HG03064 (cell line): ENCODE data around the gene RSRP1.
"Not testable (repeated sequence)": the region's sequence is repeated elsewhere in the genome, so short reads cannot be mapped to it uniquely, and the experiment has no call there.

Source experiments
- ATAC-seq: cut with Tn5 transposase; IDR thresholded peaks from one replicate; pipeline ENCODE4 v1.9.1; 2021; ENCODE audit warnings: low read depth; ENCODE audit not compliant: unreplicated experiment

The RSRP1 gene

GRCh38 chr1:25247024-25247828 is at the start of gene RSRP1:
Gene RSRP1, minus strand, starts transcription at chr1:25247454. Its CDS starts 491 bp downstream, at chr1:25246963.
- peak; percentile 77 for ATAC-seq

GRCh38 chr1:25296501-25296900 is 49.2 kb upstream of the RSRP1 start:
- not testable (repeated sequence) for ATAC-seq

DNA sequence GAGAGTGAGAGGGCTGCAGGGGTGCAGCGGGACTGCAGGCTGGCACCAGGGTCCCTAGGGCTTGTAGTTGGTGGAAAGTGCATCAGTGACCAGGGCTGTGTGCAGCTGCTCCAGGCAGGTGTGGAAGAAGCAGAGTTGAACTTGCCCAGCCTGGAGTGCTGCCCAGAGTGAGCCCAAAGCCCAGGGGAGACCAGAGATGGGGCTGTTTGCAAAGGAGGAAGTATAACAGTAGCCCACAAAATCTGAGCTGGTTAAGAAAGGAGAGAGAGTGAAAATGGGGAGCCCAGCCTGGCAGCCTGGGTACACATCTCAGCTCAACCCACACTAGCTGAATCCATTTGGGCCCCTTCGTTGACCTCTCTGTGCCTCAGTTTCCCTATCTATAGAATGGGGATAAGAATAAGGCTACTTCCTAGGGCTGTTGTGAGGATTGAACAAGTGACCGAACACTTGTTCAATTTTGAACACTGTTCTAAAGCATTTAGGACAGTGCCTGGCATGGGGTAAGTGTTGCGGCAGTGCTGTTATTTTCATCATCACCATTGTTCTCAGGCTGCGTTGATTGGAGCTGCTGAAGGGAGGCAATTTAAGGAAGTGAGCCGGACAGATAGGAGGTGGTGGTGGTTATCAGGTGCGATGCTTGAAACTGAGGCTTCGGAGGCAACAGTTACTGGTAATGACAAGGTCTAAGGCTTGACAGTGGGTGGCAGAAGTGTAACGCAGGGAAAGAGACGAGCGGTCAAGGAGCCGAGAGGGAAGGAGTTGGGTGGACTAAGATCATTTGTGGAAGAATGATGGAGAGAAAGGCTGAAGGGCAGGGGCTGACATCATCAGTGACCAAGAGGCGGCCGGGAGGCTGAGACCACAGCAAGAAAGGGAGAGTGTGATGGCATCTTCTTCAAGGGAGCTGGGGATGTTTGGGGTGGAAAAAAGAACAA is 47.9 kb upstream of the RSRP1 start:
- not testable (repeated sequence) for ATAC-seq

DNA sequence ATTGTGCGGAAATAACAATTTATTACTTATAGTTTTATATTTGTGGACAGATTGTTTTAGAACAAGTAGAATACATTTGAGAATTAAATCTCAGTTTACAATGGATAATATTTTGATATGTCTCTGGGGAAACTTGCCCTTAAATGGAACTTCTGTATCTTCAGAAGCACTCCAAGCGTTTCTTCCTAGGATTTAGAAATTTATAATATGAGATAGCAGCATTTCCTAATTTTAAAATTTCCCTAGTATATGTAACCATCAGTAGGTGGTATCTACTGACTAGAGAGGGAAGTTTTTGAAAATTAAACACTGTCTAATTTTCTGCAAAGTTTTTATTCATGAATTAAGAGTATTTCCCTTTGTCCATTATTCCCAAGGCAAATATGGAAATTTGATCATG is 46.2 kb upstream of the RSRP1 start:
- not testable (repeated sequence) for ATAC-seq

DNA sequence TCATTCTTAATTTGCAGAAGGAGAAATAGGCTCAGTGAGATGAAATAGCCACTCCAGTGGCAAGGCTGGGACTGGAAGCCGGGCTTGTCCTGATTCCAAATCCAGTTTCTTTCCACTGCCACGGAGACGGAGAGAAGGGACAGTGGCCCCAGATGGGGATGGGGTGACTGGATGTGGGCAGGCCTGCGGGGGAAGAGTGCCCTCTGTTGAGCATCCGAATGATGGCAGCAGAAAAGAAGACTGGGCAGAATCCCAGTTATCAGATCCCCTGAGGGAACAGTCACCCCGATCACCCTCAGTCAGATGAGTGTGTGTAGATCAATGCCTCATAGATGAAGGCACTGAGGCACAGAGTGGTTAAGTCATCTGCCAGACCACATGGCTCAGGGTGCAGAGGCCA is 42.8 kb upstream of the RSRP1 start:
- not testable (repeated sequence) for ATAC-seq

GRCh38 chr1:25288573-25289101 is 41.4 kb upstream of the RSRP1 start:
- ATAC-seq = not testable (repeated sequence)

GRCh38 chr1:25287164-25287563 is 39.9 kb upstream of the RSRP1 start:
- not testable (repeated sequence) for ATAC-seq

DNA sequence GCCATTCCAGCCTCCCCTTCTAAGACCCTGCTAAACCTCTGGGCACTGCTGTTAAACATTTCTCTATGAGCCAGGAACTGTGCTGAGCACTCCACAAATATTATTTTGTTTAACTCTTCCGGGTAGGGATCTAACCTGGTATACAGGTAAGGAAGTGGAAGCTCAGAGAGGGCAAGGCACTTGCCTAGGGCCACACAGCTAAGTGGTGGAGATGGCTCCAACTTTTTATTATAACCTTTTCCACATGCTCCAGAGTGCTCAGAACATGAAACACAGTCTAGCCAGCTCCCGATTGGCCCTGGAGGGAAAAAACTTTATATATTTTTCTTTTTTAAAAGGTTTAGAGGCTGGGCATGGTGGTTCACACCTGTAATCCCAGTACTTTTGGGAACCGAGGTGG is 38.6 kb upstream of the RSRP1 start:
- not testable (repeated sequence) for ATAC-seq

- not testable (repeated sequence) for ATAC-seq
Measured at GRCh38 chr1:25279693-25280111, 32.4 kb upstream of the RSRP1 start.

DNA sequence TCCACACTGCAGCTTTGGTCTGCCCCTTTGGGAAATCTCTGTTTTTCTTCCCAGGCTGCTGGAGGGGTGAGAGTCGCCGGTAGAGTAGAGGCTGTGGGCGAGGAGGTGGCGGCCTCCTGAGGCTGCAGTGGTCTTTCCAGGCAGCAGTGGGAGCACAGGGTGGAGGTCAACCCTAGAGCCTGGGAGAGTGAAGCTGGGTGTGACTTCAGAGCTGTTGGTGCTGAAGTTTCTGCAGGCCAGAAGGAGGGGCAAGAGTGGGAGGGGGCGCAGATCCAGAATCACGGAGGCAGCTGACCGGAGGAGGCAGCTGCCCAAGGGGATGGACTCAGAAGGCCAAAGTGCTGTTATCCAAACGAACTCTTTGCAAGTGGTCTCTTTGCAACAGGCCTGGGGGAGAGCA is 31.5 kb upstream of the RSRP1 start:
- ATAC-seq = not testable (repeated sequence)

- ATAC-seq = not testable (repeated sequence)
Measured at GRCh38 chr1:25278358-25278757, 31.1 kb upstream of the RSRP1 start.

DNA sequence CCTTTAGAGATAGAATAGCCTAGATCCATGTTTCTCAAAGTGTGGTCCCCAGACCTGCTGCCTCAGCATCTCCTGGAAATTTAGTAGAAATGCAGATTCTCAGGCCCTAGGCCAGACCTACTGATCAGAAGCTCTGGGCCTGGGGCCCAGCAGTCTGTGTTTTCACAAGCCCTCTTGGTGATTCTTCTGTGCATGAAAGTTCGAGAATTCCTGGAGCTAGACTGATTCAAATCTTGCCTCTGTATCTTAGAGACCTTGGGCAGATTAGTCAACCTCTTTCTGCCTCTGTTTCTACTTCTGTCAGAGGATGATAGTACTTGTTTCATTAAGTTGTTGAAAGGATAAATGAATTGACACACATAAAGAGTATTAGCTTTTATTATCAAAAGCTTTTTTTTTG is 30.0 kb upstream of the RSRP1 start:
- ATAC-seq = not testable (repeated sequence)

DNA sequence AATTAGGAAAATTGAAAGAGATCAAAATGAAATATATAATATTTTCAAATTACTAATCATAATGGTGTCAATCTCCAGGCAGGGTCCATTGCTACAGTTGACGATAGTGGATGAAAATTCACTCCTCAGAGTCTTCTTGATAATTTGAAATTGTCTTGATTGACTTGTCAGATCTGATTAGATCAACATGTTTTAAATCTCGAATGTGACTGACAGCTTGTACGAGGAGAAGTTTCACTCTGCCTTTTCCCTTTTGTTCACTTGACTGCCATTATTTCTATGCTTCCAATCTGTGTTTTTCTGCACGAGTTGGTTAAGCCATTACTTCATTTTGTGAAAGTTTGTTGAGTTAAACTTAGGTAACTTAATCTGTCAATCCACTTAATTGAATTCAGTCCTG is 28.4 kb upstream of the RSRP1 start:
- ATAC-seq = not testable (repeated sequence)

DNA sequence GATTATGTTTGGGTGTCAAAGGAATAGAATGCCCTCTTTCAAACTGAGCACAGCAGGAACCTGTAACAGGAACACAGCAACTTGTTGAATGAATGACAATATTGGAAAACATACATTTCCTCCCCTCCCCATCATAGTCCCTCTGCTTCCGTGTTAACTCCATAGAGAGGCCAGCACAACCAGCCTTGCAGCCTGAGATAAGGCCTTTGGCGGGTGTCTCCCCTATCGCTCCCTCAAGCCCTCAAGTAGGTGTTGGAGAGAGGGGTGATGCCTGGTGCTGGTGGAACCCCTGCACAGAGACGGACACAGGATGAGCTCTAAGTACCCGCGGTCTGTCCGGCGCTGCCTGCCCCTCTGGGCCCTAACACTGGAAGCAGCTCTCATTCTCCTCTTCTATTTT is 25.0 kb upstream of the RSRP1 start, which contains the start of gene RHD:
Gene RHD (plus strand): TSS at position 272 of the 400 bp plus-strand sequence. CDS start 39 bp downstream, at position 311.
- not testable (repeated sequence) for ATAC-seq

- ATAC-seq = not testable (repeated sequence)
Measured at GRCh38 chr1:25268143-25268760, 21.0 kb upstream of the RSRP1 start.

DNA sequence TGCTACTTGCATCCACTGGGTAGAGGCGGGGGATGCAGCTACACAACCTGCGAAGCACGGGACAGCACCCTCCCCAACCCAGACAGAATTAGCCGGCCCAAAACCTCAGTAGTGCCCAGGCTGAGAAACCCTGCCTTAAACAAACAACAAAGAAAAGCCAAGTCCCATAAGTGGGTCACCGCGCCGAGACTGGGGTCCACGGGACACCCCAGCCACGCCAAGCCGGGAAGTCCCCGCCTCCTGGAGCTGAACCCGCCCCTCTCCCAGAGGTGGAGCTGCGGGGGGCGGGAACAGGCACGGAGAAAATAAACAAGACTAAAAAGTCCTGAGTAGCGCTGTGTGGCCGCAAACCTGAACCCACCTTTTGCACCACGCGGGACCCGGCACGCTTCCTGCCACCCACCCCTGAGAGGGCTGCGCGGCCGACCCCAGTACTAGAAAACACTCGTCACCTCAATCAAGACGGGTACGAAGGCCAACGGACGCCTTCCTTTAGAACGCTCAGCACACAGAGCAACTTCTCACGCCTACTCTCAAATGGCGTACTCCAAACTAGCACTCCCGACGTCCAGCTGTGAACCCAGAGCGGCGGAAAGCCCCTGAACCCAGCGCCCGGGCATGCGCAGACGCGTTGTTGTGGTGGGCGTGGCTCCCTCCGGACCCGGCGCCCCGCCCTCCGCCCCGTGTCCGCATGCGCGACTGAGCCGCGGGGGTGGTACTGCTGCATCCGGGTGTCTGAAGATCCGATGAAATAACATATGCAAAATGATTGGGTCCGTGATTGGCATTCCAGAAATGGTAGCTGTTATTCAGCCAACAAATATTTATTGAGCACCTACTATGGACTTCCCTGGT is 20.3 kb upstream of the RSRP1 start:
- peak; percentile 52 for ATAC-seq

DNA sequence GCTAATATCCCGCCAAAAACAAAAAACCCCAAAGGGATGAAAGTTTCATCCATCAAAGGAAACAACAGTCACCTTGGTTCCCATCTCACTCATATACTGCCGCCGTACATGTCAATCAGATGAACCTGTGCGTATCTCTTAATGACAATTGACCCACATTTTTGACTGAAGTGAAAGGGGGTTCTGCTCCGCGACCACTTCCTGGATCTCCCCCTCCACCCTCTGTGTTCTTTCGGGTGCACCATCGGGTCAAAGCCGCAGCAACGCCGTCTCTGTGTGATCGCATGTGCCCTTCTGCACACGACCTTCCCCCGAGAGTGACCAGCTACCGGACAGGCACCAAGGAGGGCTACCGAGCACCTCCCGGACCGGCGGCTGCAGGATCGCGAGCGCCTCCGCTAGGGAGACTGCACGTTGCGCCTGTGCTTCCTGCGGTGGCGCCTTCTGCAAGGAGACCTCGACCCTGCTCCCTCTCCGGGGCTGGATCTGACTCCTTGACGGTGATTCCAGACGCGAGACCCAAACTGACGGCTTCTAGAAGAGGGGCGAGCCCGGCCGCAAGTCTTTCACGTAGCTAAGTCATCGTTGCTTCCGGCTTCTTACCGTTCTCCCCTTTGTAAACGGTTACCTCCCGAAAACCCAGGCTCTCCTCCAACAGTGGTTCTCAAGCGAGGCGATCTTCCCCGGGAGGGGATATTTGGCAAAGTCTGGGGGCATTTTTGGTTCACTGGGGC is 19.5 kb upstream of the RSRP1 start:
- ATAC-seq = peak; percentile 32

GRCh38 chr1:25260336-25260735 is 13.1 kb upstream of the RSRP1 start:
- ATAC-seq = not testable (repeated sequence)

- not testable (repeated sequence) for ATAC-seq
Measured at GRCh38 chr1:25259813-25260212, 12.6 kb upstream of the RSRP1 start.
